Measurements from ENCODE around the gene OSBP2. TPM values are rescaled to one million over a fixed set of nuclear protein-coding genes. Genes with fewer than 3 reads are reported as not detected.

OSBP2 gene
- total RNA-seq, 1 donor from 2014 or later: 0.35 TPM

DNA sequence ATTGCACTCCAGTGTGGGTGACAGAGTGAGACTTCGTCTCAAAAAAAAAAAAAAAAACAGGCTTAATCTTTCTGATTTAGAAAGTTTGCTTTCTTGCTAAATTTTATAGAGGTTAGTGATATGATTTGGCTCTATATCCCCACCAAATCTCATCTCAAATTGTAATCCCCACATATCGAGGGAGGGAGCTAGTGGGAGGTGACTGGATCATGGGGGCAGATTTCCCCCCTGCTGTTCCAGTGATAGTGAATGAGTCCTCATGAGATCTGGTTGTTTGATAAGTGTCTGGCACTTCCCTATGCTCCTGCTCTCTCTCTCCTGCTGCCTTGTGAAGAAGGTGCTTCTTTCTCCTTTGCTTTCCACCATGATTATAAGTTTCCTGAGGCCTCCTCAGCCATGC is 90.9 kb downstream of the OSBP2 start:
- Mint-ChIP-seq H3K9me3 (no peaks in the 10 kb centered on the region), H3K4me1 (no peaks in the 10 kb centered on the region), H3K36me3 (ENCODE audit: low read depth) (no peaks in the 10 kb centered on the region), H3K4me3 (no peak overlapping the region), H3K27ac (no peak overlapping the region), H3K27me3 (peaks cover 9% of the 10 kb centered on the region)
- CTCF ChIA-PET: no interaction called here
- ATAC-seq (ENCODE audit: low read depth) (no peak), DNase-seq (no peak)
- POLR2A ChIA-PET: no interaction called here
- TF ChIP-seq CTCF (IDR thresholded peaks at IDR 0.05): no peak
- intact Hi-C loops (cut with micrococcal nuclease): no loop called here

GRCh38 chr22:30790366-30790765 is 95.7 kb downstream of the OSBP2 start:
- Mint-ChIP-seq H3K4me1 (no peaks in the 10 kb centered on the region), H3K27ac (no peak overlapping the region), H3K36me3 (ENCODE audit: low read depth) (no peaks in the 10 kb centered on the region), H3K9me3 (no peaks in the 10 kb centered on the region), H3K27me3 (peaks cover 4% of the 10 kb centered on the region), H3K4me3 (no peak overlapping the region)
- CTCF ChIA-PET: no interaction called here
- intact Hi-C loops (cut with micrococcal nuclease): no loop called here
- no peak for TF ChIP-seq CTCF (IDR thresholded peaks at IDR 0.05)
- DNase-seq (no peak), ATAC-seq (ENCODE audit: low read depth) (no peak)
- POLR2A ChIA-PET: no interaction called here

DNA sequence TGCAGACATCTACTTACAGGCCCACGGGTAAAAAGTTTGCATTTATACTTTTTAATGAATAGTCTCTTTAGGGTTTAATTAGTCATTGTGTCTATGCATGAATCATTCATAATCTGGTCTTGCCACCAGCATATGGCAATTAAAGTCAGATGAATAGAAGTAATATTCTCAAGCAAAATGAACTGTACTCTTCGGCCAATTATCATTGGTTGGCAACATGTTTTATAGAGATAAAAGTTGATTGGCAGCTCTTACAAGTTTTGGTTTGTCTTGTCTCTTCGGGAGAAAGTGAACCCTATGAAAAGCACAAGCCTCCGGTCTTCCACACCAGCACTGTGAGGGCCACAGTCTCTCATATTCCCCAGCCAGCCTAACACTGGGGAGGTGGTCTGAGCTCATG is 97.8 kb downstream of the OSBP2 start:
- no peaks in the 10 kb centered on the region for H3K36me3 Mint-ChIP-seq (ENCODE audit: low read depth)
- POLR2A ChIA-PET: no interaction called here
- peaks cover 5% of the 10 kb centered on the region for H3K27me3 Mint-ChIP-seq
- no peak for ATAC-seq (ENCODE audit: low read depth)
- TF ChIP-seq CTCF (IDR thresholded peaks at IDR 0.05): no peak
- no peak for DNase-seq
- no peaks in the 10 kb centered on the region for H3K9me3 Mint-ChIP-seq
- intact Hi-C loops (cut with micrococcal nuclease): no loop called here
- no peak overlapping the region for H3K27ac Mint-ChIP-seq
- CTCF ChIA-PET: no interaction called here
- H3K4me3 Mint-ChIP-seq: no peak overlapping the region
- H3K4me1 Mint-ChIP-seq: no peaks in the 10 kb centered on the region

DNA sequence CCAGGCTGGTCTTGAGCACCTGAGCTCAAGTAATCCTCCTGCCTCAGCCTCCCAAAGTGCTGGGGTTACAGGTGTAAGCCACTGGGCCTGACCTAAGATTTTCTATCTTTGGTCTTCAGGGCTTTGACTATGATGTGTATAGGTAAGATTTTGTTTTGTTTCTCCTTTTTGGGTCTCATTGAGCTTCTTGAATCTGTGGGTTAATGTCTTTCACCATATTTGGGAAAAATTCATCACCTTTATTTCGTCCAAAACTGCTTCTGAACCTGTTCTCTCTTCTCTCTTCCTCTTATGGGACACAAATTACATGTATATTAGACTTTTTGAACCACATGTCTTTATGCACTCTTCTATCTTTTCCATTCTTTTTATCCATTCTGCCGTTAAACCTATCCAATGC is 100.4 kb downstream of the OSBP2 start:
- Mint-ChIP-seq H3K27ac (no peak overlapping the region), H3K36me3 (ENCODE audit: low read depth) (no peaks in the 10 kb centered on the region), H3K27me3 (peaks cover 7% of the 10 kb centered on the region), H3K4me3 (no peak overlapping the region), H3K4me1 (no peaks in the 10 kb centered on the region), H3K9me3 (no peaks in the 10 kb centered on the region)
- ATAC-seq (ENCODE audit: low read depth) (no peak), DNase-seq (no peak)
- POLR2A ChIA-PET: interaction anchor here (0.7 kb wide), 2 partner anchors 149 to 216 kb away, joined by 4 read pairs; no protein-coding TSS in a partner anchor
- intact Hi-C loops (cut with micrococcal nuclease): no loop called here
- TF ChIP-seq CTCF (IDR thresholded peaks at IDR 0.05): no peak
- CTCF ChIA-PET: no interaction called here

- no peak overlapping the region for H3K4me3 Mint-ChIP-seq
- intact Hi-C loops (cut with micrococcal nuclease): no loop called here
- H3K4me1 Mint-ChIP-seq: no peaks in the 10 kb centered on the region
- TF ChIP-seq CTCF (IDR thresholded peaks at IDR 0.05): no peak
- ChIA-PET POLR2A (no interaction called here), CTCF (no interaction called here)
- no peaks in the 10 kb centered on the region for H3K9me3 Mint-ChIP-seq
- no peak for ATAC-seq (ENCODE audit: low read depth)
- DNase-seq: no peak
- H3K36me3 Mint-ChIP-seq (ENCODE audit: low read depth): no peaks in the 10 kb centered on the region
- no peak overlapping the region for H3K27ac Mint-ChIP-seq
- peaks cover 48% of the 10 kb centered on the region for H3K27me3 Mint-ChIP-seq
These were observed 107.0 kb downstream of the OSBP2 start for GRCh38 chr22:30801695-30802094.
